Nephron progenitor cell (in vitro differentiated cells): ENCODE results near the gene DOCK9.

Source experiments
- DNase-seq: peaks from one replicate; pipeline ENCODE4 v3.0.0; 2021
- H3K27ac Mint-ChIP-seq: 2 replicates; pipeline ENCODE4 v1.8.0; 2021; ENCODE audit warnings: mild to moderate bottlenecking, moderate library complexity, mixed read lengths
- H3K27me3 Mint-ChIP-seq: 2 replicates; pipeline ENCODE4 v1.8.0; 2021; ENCODE audit warnings: mild to moderate bottlenecking, low read depth, mixed read lengths; ENCODE audit not compliant: poor library complexity
- H3K36me3 Mint-ChIP-seq: 2 replicates; pipeline ENCODE4 v1.8.0; 2021; ENCODE audit warnings: low read depth, mixed read lengths
- H3K4me1 Mint-ChIP-seq: 2 replicates; pipeline ENCODE4 v1.8.0; 2021; ENCODE audit warnings: mixed read lengths
- H3K4me3 Mint-ChIP-seq: 2 replicates; pipeline ENCODE4 v1.8.0; 2021; ENCODE audit warnings: mild to moderate bottlenecking, moderate library complexity, mixed read lengths
- H3K9me3 Mint-ChIP-seq: 2 replicates; pipeline ENCODE4 v1.8.0; 2021; ENCODE audit warnings: mild to moderate bottlenecking, moderate library complexity, mixed read lengths
- CTCF ChIP-seq: fragments of 200-600 bp; sonication (generic); IDR thresholded peaks from 2 replicates; pipeline ENCODE4 v1.5.0; 2021; ENCODE audit warnings: antibody characterized with exemption

Gene DOCK9

DNA sequence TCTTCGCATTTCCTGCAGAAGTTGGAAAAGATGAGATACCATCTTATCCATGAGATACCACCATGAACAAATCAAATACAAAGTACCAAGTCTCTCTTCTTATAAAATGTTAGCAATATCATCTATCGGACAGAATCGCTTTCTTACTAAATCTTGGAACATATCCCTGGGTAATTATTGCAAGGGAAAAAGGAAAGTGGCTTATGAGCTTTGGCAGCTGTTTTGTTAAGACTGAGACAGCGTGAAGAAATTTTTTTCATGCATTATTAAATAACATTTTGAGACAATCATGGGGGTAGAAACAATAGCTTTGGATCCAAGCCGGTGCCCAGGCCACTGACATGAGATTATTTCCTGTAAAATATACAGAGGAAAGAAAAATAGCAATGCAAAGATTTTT, 84.5 kb downstream of the DOCK9 start:
- H3K27ac Mint-ChIP-seq = no peak overlapping the region
- peaks cover 49% of the 10 kb centered on the region for H3K4me1 Mint-ChIP-seq
- H3K9me3 Mint-ChIP-seq = no peaks in the 10 kb centered on the region
- H3K4me3 Mint-ChIP-seq = no peak overlapping the region
- no peak for TF ChIP-seq CTCF
- DNase-seq = no peak
- H3K27me3 Mint-ChIP-seq = no peaks in the 10 kb centered on the region
- no peaks in the 10 kb centered on the region for H3K36me3 Mint-ChIP-seq

DNA sequence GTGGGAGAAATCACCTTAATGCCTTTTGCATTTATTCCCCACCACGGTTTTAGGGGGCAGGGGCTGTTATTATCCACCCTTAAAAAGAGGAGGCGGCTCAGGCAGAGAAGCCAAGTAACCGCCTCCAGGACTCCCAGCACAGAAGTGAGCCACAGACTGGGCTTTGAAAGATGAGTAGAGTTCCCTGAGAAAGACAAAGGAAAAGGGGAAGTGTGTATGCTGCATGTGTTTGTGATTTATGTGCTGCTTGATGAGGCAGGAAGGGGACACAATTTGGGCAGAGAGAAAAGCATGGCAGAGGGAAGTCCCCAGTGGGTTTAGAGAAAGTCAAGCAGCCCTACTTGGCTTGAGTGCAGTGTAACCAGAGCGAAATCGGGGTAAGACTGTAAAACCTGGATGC, 85.0 kb downstream of the DOCK9 start:
- H3K36me3 Mint-ChIP-seq = no peaks in the 10 kb centered on the region
- H3K4me1 Mint-ChIP-seq = peaks cover 54% of the 10 kb centered on the region
- DNase-seq = no peak
- no peak for TF ChIP-seq CTCF
- H3K27ac Mint-ChIP-seq = peak overlapping the region; percentile 80
- H3K27me3 Mint-ChIP-seq = no peaks in the 10 kb centered on the region
- H3K4me3 Mint-ChIP-seq = peak overlapping the region; percentile 0
- H3K9me3 Mint-ChIP-seq = no peaks in the 10 kb centered on the region

GRCh38 chr13:98892077-98892476, 85.8 kb downstream of the DOCK9 start:
- H3K9me3 Mint-ChIP-seq = no peaks in the 10 kb centered on the region
- no peaks in the 10 kb centered on the region for H3K27me3 Mint-ChIP-seq
- H3K36me3 Mint-ChIP-seq = no peaks in the 10 kb centered on the region
- H3K27ac Mint-ChIP-seq = peak overlapping the region; percentile 80
- no peak for DNase-seq
- peaks cover 55% of the 10 kb centered on the region for H3K4me1 Mint-ChIP-seq
- no peak overlapping the region for H3K4me3 Mint-ChIP-seq
- TF ChIP-seq CTCF = no peak

- H3K36me3 Mint-ChIP-seq = no peaks in the 10 kb centered on the region
- peaks cover 55% of the 10 kb centered on the region for H3K4me1 Mint-ChIP-seq
Measured at GRCh38 chr13:98890925-98891324, 86.9 kb downstream of the DOCK9 start.

GRCh38 chr13:98890186-98890585, 87.7 kb downstream of the DOCK9 start:
- Mint-ChIP-seq H3K9me3 (no peaks in the 10 kb centered on the region), H3K27ac (peak overlapping the region; percentile 38), H3K27me3 (no peaks in the 10 kb centered on the region), H3K4me1 (peaks cover 55% of the 10 kb centered on the region), H3K36me3 (peaks cover 4% of the 10 kb centered on the region), H3K4me3 (peak overlapping the region; percentile 21)
- DNase-seq = no peak
- TF ChIP-seq CTCF = no peak

More at GRCh38 chr13:98890925-98891324, 86.9 kb downstream of the DOCK9 start:
- peak; percentile 20 for DNase-seq
- H3K27ac Mint-ChIP-seq = peak overlapping the region; percentile 73
- H3K9me3 Mint-ChIP-seq = no peaks in the 10 kb centered on the region
- H3K27me3 Mint-ChIP-seq = no peaks in the 10 kb centered on the region
- peak overlapping the region; percentile 62 for H3K4me3 Mint-ChIP-seq
- no peak for TF ChIP-seq CTCF

GRCh38 chr13:98889419-98890085, 88.3 kb downstream of the DOCK9 start:
- H3K4me1 Mint-ChIP-seq = peaks cover 55% of the 10 kb centered on the region
- H3K27ac Mint-ChIP-seq = no peak overlapping the region
- TF ChIP-seq CTCF = no peak
- no peak overlapping the region for H3K4me3 Mint-ChIP-seq
- H3K9me3 Mint-ChIP-seq = no peaks in the 10 kb centered on the region
- H3K36me3 Mint-ChIP-seq = peaks cover 7% of the 10 kb centered on the region
- no peak for DNase-seq
- peaks cover 2% of the 10 kb centered on the region for H3K27me3 Mint-ChIP-seq
